IMR-90 (cell line): Measurements from ENCODE around the gene MBL2. TPM values are rescaled to one million over a fixed set of nuclear protein-coding genes. Genes with fewer than 3 reads are reported as not detected.

Source experiments
- ATAC-seq: fragments of 200-7000 bp; cut with Tn5 transposase; 2 replicates; pipeline ENCODE4 v1.9.1; 2020; ENCODE audit warnings: low read depth, mild to moderate bottlenecking, moderate library complexity
- BruUV-seq: library from RNA; stranded (reverse); fragments of 400-500 nt; replicated peaks from 2 replicates; lab custom pipeline; 2021; lab: Mats Ljungman, UMichigan
- CTCF ChIA-PET: fragments of 300-600 bp; formaldehyde crosslinking; extraction: SDS; loops from one replicate; lab custom pipeline; 2021; ENCODE audit warnings: antibody characterized with exemption; lab: Yijun Ruan, JAX
- POLR2A ChIA-PET: fragments of 300-600 bp; sonication (Branson Sonifier 250); formaldehyde crosslinking; loops from one replicate; lab custom pipeline; 2022; ENCODE audit warnings: antibody characterized with exemption; ENCODE audit not compliant: unreplicated experiment; lab: Charles Lee
- DNase-seq: peaks from one replicate; pipeline ENCODE4 v3.0.0; 2013
- H2AFZ ChIP-seq: replicated peaks from 2 replicates; pipeline ENCODE3; 2013; ENCODE audit warnings: low read length, mild to moderate bottlenecking; ENCODE audit not compliant: poor library complexity
- H2AK5ac ChIP-seq: 2 replicates; pipeline ENCODE4 v1.6.1; 2013; ENCODE audit warnings: low read depth, low read length, inconsistent platforms
- H2AK9ac ChIP-seq: replicated peaks from 2 replicates; pipeline ENCODE3; 2013; ENCODE audit warnings: mild to moderate bottlenecking, low read depth, low read length, moderate library complexity; ENCODE audit not compliant: poor library complexity
- H2BK120ac ChIP-seq: 2 replicates; pipeline ENCODE4 v1.6.1; 2013; ENCODE audit warnings: low read depth, low read length, inconsistent platforms
- H2BK15ac ChIP-seq: 3 replicates; pipeline ENCODE4 v1.6.1; 2013; ENCODE audit warnings: low read depth, low read length, inconsistent platforms
- H2BK20ac ChIP-seq: 2 replicates; pipeline ENCODE4 v1.6.1; 2013; ENCODE audit warnings: low read depth, mild to moderate bottlenecking, inconsistent platforms, low read length, moderate library complexity
- H2BK5ac ChIP-seq: 2 replicates; pipeline ENCODE4 v1.6.1; 2013; ENCODE audit warnings: mild to moderate bottlenecking, low read depth, low read length, inconsistent platforms; ENCODE audit not compliant: poor library complexity, severe bottlenecking
- H3K14ac ChIP-seq: replicated peaks from 2 replicates; pipeline ENCODE4 v1.6.1; 2013; ENCODE audit warnings: low read depth, low read length, inconsistent platforms
- H3K18ac ChIP-seq: 2 replicates; pipeline ENCODE4 v1.6.1; 2013; ENCODE audit warnings: low read depth, low read length, control low read depth
- H3K23ac ChIP-seq: 2 replicates; pipeline ENCODE4 v1.6.1; 2013; ENCODE audit warnings: low read depth, low read length, inconsistent platforms
- H3K27ac ChIP-seq: 2 replicates; pipeline ENCODE4 v1.5.1; 2013; ENCODE audit warnings: mild to moderate bottlenecking, control low read depth, low read length; ENCODE audit not compliant: insufficient read depth
- H3K27me3 ChIP-seq: 2 replicates; pipeline ENCODE4 v1.6.1; 2013; ENCODE audit warnings: low read length; ENCODE audit not compliant: control insufficient read depth, insufficient read depth
- H3K36me3 ChIP-seq: 2 replicates; pipeline ENCODE4 v1.6.1; 2013; ENCODE audit warnings: low read length, mixed read lengths; ENCODE audit not compliant: control insufficient read depth, insufficient read depth
- H3K4ac ChIP-seq: 2 replicates; pipeline ENCODE4 v1.6.1; 2013; ENCODE audit warnings: low read depth, low read length, inconsistent platforms
- H3K4me1 ChIP-seq: 2 replicates; pipeline ENCODE4 v1.6.1; 2013; ENCODE audit warnings: low read length, mixed read lengths; ENCODE audit not compliant: control insufficient read depth, insufficient read depth
- H3K4me2 ChIP-seq: 2 replicates; pipeline ENCODE4 v1.6.1; 2013; ENCODE audit warnings: low read depth, mild to moderate bottlenecking, control low read depth, low read length, moderate library complexity
- H3K4me3 ChIP-seq: 2 replicates; pipeline ENCODE4 v1.5.1; 2013; ENCODE audit warnings: low read depth, mild to moderate bottlenecking, control low read depth, low read length, moderate library complexity; ENCODE audit not compliant: insufficient read depth
- H3K56ac ChIP-seq: 2 replicates; pipeline ENCODE4 v1.6.1; 2013; ENCODE audit warnings: low read length, inconsistent platforms; ENCODE audit not compliant: insufficient read depth; ENCODE audit errors: extremely low read depth
- H3K79me1 ChIP-seq, 2 experiments: 2 replicates each; pipeline ENCODE4 v1.6.1; 2013; ENCODE audit warnings: low read length in 2 of 2, inconsistent platforms in 1 of 2, low read depth in 1 of 2
- H3K9ac ChIP-seq: 2 replicates; pipeline ENCODE4 v1.6.1; 2013; ENCODE audit warnings: low read depth, low read length, control low read depth
- H3K9me1 ChIP-seq: 2 replicates; pipeline ENCODE4 v1.6.1; 2013; ENCODE audit warnings: low read length, inconsistent platforms; ENCODE audit not compliant: insufficient read depth
- H3K9me3 ChIP-seq: 2 replicates; pipeline ENCODE4 v1.6.1; 2013; ENCODE audit warnings: low read length; ENCODE audit not compliant: control insufficient read depth, insufficient read depth
- H4K20me1 ChIP-seq: 2 replicates; pipeline ENCODE4 v1.6.1; 2013; ENCODE audit warnings: low read length, inconsistent platforms; ENCODE audit not compliant: insufficient read depth
- H4K5ac ChIP-seq: 2 replicates; pipeline ENCODE4 v1.6.1; 2013; ENCODE audit warnings: mild to moderate bottlenecking, low read depth, low read length, control low read depth
- H4K8ac ChIP-seq, 2 experiments: 2 replicates each; pipeline ENCODE4 v1.6.1; 2013; ENCODE audit warnings: low read depth in 2 of 2, low read length in 2 of 2, control low read depth in 1 of 2, inconsistent platforms in 1 of 2
- H4K91ac ChIP-seq: 2 replicates; pipeline ENCODE4 v1.6.1; 2013; ENCODE audit warnings: low read depth, low read length, inconsistent platforms; ENCODE audit not compliant: insufficient read depth
- MAZ ChIP-seq: IDR thresholded peaks from 2 replicates; pipeline ENCODE4 v1.6.1; 2012; ENCODE audit warnings: low read depth, mild to moderate bottlenecking, low read length, improper control_type of control experiment, moderate library complexity, borderline replicate concordance
- POLR2A ChIP-seq: IDR thresholded peaks from 2 replicates; pipeline ENCODE4 v1.6.1; 2012; ENCODE audit warnings: mild to moderate bottlenecking, low read depth, low read length
- RFX5 ChIP-seq: IDR thresholded peaks from 2 replicates; pipeline ENCODE4 v1.8.0; 2012; ENCODE audit warnings: low read depth, mild to moderate bottlenecking, low read length, moderate library complexity
- WGBS, 2 experiments: methylation state at CpG; one replicate each; pipeline versions ENCODE4 v1.1.5 to v1.1.7; 2013; ENCODE audit warnings: missing lambda C conversion rate in 2 of 2; ENCODE audit not compliant: insufficient read length in 1 of 2; ENCODE audit errors: extremely low coverage in 2 of 2; 5-methylcytosine and 5-hydroxymethylcytosine counted together
- dilution Hi-C: fragments of 300-500 bp; cut with HindIII; formaldehyde crosslinking; loops from one replicate; pipeline ENCODE4 v1.14.3; 2018; ENCODE audit warnings: low sequenced_read_pairs; ENCODE audit not compliant: unreplicated experiment
- in situ Hi-C: fragments of 300-500 bp; cut with MboI; formaldehyde crosslinking; loops from 3 replicates; pipeline ENCODE4 v1.14.3; 2019; ENCODE audit warnings: low sequenced_read_pairs, inconsistent platforms, mixed read lengths
- intact Hi-C: fragments of 100-400 bp; cut with micrococcal nuclease; formaldehyde crosslinking; loops from 2 replicates; pipeline ENCODE4 v1.10.0; 2022
- polyA plus RNA-seq, 3 experiments: library from polyadenylated mRNA; depleted of rRNA; stranded (reverse); fragments of >200 nt; gene quantifications; 2 replicates each; pipeline ENCODE4 v1.2.3, GENCODE V29; 2012; ENCODE audit warnings: low replicate concordance in 1 of 3
- total RNA-seq: library from RNA; depleted of rRNA; stranded (reverse); fragments of >200 nt; gene quantifications from 2 replicates; pipeline ENCODE4 v1.2.3, GENCODE V29; 2012
- TF ChIP-seq, protein P1 (sequence below): conservative IDR thresholded peaks from 2 replicates; pipeline ENCODE4 v1.5.1; 2012; ENCODE audit warnings: mild to moderate bottlenecking, low read depth, low read length, improper control_type of control experiment
- TF ChIP-seq, protein P2 (sequence below): fragments of 150-350 bp; IDR thresholded peaks from 2 replicates; pipeline ENCODE4 v1.6.1; 2016; ENCODE audit warnings: low read depth, mild to moderate bottlenecking, low read length, moderate library complexity, borderline replicate concordance

Gene MBL2
- total and polyA plus RNA-seq, 2 of the 4 experiments (the other 2 are of a cell fraction) = not detected

DNA sequence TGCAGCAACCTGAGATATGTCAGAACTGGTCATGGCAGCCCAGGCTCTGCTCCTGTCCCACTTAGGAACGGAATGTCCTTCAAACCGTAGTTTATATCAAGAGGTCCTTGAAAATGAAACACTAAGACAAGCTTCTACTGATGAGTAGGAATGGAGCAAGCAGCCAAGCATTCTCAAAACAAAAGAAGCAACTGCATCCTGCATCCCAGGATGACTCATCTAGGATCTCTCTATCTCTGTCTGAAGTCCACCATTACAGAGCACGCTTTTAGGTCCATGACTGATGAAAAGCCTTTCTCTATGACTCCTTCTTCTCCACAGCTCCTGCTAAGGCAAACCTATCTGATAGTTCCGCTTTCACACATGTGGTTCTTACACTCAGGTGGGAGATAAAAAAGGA is 16.3 kb downstream of the MBL2 start:
- no TSS peak for BruUV-seq
- peaks cover 3% of the 10 kb centered on the region; the same call in 1 of the 2 replicates for H3K4me1 ChIP-seq
- dilution Hi-C loops (no loop called here), in situ Hi-C loops (no loop called here), intact Hi-C loops (no loop called here)
- DNase-seq (no peak), ATAC-seq (no peak)
- no peaks in the 10 kb centered on the region; the same call in 1 of the 2 replicates for H3K27me3 ChIP-seq
- no peak overlapping the region for H2AK5ac ChIP-seq
- H3K79me1 ChIP-seq = no peaks in the 10 kb centered on the region
- H3K27ac ChIP-seq = no peak overlapping the region
- no peaks in the 10 kb centered on the region for H4K20me1 ChIP-seq
- no peak overlapping the region for H2BK15ac ChIP-seq
- H3K18ac ChIP-seq = no peak overlapping the region
- H2BK20ac ChIP-seq = no peak overlapping the region
- H2BK120ac ChIP-seq = no peak overlapping the region
- H4K91ac ChIP-seq = no peak overlapping the region
- H2AFZ ChIP-seq = no peak overlapping the region
- CTCF ChIA-PET = no interaction called here
- H3K9me1 ChIP-seq = no peaks in the 10 kb centered on the region
- no peak overlapping the region for H3K23ac ChIP-seq
- H3K4ac ChIP-seq = no peak overlapping the region
- H3K9ac ChIP-seq = no peak overlapping the region
- no peaks in the 10 kb centered on the region for H3K36me3 ChIP-seq
- H3K14ac ChIP-seq = no peak overlapping the region
- H3K56ac ChIP-seq = no peak overlapping the region
- H2AK9ac ChIP-seq = no peak overlapping the region
- TF ChIP-seq RFX5 (no peak), POLR2A (no peak), MAZ (no peak)
- TF ChIP-seq, protein P1, sequence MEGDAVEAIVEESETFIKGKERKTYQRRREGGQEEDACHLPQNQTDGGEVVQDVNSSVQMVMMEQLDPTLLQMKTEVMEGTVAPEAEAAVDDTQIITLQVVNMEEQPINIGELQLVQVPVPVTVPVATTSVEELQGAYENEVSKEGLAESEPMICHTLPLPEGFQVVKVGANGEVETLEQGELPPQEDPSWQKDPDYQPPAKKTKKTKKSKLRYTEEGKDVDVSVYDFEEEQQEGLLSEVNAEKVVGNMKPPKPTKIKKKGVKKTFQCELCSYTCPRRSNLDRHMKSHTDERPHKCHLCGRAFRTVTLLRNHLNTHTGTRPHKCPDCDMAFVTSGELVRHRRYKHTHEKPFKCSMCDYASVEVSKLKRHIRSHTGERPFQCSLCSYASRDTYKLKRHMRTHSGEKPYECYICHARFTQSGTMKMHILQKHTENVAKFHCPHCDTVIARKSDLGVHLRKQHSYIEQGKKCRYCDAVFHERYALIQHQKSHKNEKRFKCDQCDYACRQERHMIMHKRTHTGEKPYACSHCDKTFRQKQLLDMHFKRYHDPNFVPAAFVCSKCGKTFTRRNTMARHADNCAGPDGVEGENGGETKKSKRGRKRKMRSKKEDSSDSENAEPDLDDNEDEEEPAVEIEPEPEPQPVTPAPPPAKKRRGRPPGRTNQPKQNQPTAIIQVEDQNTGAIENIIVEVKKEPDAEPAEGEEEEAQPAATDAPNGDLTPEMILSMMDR = no peak
- TF ChIP-seq, protein P2, sequence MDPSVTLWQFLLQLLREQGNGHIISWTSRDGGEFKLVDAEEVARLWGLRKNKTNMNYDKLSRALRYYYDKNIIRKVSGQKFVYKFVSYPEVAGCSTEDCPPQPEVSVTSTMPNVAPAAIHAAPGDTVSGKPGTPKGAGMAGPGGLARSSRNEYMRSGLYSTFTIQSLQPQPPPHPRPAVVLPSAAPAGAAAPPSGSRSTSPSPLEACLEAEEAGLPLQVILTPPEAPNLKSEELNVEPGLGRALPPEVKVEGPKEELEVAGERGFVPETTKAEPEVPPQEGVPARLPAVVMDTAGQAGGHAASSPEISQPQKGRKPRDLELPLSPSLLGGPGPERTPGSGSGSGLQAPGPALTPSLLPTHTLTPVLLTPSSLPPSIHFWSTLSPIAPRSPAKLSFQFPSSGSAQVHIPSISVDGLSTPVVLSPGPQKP = no peak
- no peak overlapping the region for H3K4me2 ChIP-seq
- WGBS, 2 experiments = no CpG with 5 or more reads among the region's 4 CpGs
- H4K5ac ChIP-seq = no peak overlapping the region
- H3K9me3 ChIP-seq = no peaks in the 10 kb centered on the region
- no peak overlapping the region for H3K4me3 ChIP-seq
- no peak overlapping the region for H4K8ac ChIP-seq
- POLR2A ChIA-PET = no interaction called here
- H2BK5ac ChIP-seq = no peak overlapping the region
